Choroid plexus epithelial cell (primary cell): ENCODE data around the gene SIPA1.
"Not testable (repeated sequence)": the region's sequence is repeated elsewhere in the genome, so short reads cannot be mapped to it uniquely, and the experiment has no call there.

ENCODE experiments used
- DNase-seq: peaks from one replicate; pipeline ENCODE4 v3.0.0-alpha.2; 2010; ENCODE audit warnings: low read depth
- H3K4me3 ChIP-seq: 2 replicates; pipeline ENCODE4 v1.5.1; 2011; ENCODE audit warnings: low read depth, mild to moderate bottlenecking, control low read depth, low read length, moderate library complexity
- TF ChIP-seq, protein P1 (sequence below): conservative IDR thresholded peaks from 2 replicates; pipeline ENCODE4 v1.5.1; 2011; ENCODE audit warnings: low read depth, mild to moderate bottlenecking, control low read depth, inconsistent platforms, low read length, moderate library complexity

The SIPA1 gene

GRCh38 chr11:65655570-65656332, 17.9 kb downstream of the SIPA1 start:
- DNase-seq = no peak
- TF ChIP-seq, protein P1, sequence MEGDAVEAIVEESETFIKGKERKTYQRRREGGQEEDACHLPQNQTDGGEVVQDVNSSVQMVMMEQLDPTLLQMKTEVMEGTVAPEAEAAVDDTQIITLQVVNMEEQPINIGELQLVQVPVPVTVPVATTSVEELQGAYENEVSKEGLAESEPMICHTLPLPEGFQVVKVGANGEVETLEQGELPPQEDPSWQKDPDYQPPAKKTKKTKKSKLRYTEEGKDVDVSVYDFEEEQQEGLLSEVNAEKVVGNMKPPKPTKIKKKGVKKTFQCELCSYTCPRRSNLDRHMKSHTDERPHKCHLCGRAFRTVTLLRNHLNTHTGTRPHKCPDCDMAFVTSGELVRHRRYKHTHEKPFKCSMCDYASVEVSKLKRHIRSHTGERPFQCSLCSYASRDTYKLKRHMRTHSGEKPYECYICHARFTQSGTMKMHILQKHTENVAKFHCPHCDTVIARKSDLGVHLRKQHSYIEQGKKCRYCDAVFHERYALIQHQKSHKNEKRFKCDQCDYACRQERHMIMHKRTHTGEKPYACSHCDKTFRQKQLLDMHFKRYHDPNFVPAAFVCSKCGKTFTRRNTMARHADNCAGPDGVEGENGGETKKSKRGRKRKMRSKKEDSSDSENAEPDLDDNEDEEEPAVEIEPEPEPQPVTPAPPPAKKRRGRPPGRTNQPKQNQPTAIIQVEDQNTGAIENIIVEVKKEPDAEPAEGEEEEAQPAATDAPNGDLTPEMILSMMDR = no peak
- no peak overlapping the region for H3K4me3 ChIP-seq

GRCh38 chr11:65657426-65657825, 19.5 kb downstream of the SIPA1 start:
- H3K4me3 ChIP-seq = no peak overlapping the region
- no peak for DNase-seq
- TF ChIP-seq, protein P1 = no peak

DNA sequence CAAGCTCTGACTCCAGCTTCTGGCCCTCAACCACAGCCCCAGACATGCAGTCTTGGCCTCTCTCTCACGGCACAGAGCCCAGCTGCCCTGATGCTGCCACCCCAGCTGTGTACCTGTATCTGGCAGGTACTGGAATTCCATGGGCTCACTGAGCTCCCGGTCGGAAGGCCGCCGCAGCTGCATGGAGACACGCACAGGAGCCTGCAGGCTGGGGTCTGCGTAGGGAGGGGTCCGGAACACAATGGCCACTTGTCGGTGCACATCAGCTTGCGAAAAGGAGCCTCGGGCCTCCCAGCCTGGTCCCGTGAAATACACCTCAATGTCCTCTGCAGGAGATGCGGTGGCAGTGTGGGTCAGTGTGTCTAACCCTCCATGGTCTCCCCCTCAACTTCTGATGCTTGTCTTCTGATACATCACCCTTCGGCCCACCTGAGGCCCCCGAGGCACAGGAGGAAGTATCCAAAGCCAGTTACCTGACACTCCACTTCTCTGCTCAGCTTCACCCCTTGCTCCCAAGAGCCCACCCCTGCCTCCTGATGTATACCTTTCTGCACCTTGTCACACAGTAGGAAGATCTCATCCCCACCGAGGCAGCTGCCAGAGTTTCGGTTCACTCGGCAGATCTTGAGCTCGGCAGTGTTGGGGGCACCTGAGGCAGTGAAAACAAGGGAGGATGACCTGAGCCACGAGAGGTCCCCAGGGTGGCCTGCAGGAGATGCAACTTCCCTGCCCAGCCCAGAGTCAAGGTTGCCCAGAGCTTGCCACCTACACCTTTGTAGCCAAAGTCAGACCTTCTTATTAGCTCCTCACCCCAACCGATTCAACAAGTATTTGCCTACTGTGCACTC, 20.5 kb downstream of the SIPA1 start:
- no peak for DNase-seq
- H3K4me3 ChIP-seq = no peak overlapping the region
- TF ChIP-seq, protein P1 = no peak

- no peak overlapping the region for H3K4me3 ChIP-seq
- DNase-seq = no peak
- TF ChIP-seq, protein P1 = no peak
Observed at GRCh38 chr11:65660038-65660437, 22.1 kb downstream of the SIPA1 start.

- DNase-seq, H3K4me3 ChIP-seq: not testable (repeated sequence)
Observed at GRCh38 chr11:65660908-65661307, 23.0 kb downstream of the SIPA1 start.

DNA sequence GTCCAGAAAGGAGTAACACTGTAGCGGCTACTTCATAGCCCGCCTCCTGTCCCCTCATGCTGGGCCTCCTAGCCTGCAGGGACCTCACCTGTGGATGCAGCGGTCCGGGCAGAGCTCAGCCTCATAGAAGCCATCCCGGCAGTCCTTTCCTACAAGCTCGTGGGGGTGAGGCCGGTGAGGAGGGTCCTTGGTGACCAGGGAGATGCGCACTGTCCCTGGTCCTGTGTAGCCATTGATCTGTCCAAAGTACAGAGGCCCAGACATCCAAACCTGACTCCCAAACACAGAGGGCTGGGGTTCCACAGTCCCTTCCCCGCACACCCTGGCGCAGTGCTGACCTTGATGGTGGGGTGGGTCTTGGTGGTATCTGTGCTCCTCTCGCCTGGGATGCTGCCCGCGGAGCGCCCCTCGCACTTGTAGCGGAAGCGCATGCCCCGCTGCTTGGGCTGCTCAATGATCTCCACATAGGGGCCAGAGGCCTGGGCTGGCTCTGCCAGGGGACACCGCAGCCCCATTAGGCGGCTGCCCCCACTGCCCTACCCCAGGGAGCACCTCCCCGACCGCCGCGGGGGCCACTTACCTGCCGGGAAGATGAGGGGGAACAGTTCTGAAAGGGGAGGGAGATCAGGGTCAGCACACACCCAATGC, 23.8 kb downstream of the SIPA1 start:
- DNase-seq = no peak

More for the DNA sequence above, 23.8 kb downstream of the SIPA1 start:
- H3K4me3 ChIP-seq = peak overlapping the region; percentile 84
- TF ChIP-seq, protein P1 = no peak
